HCT116 (cell line): ENCODE results near the gene CCDC38. TPM values are rescaled to one million over a fixed set of nuclear protein-coding genes. Genes with fewer than 3 reads are reported as not detected.

Experiments
- ATAC-seq: fragments of 200-7000 bp; cut with Tn5 transposase; 2 replicates; pipeline ENCODE4 v1.9.1; 2020; ENCODE audit warnings: mild to moderate bottlenecking, moderate library complexity
- BruUV-seq: library from RNA; stranded (reverse); fragments of 400-500 nt; replicated peaks from 2 replicates; lab custom pipeline; 2021; lab: Mats Ljungman, UMichigan
- CTCF ChIA-PET: fragments of 300-600 bp; sonication (Branson Sonifier 250); formaldehyde crosslinking; loops from one replicate; lab custom pipeline; 2021; ENCODE audit warnings: antibody characterized with exemption; lab: Charles Lee
- POLR2A ChIA-PET: fragments of 300-600, 350-600 bp; sonication (Branson Sonifier 250); formaldehyde crosslinking; loops from one replicate; lab custom pipeline; 2021; ENCODE audit warnings: antibody characterized with exemption; lab: Charles Lee
- RAD21 ChIA-PET, 2 experiments: fragments of 300-600 bp; sonication (Branson Sonifier 250); formaldehyde crosslinking; loops; one replicate each; lab custom pipeline; 2023; ENCODE audit warnings: low total read pairs in 2 of 2; ENCODE audit not compliant: uncharacterized antibody in 2 of 2, unreplicated experiment in 2 of 2, low non-redundant PET in 1 of 2; lab: Charles Lee
- DNase-seq: peaks from one replicate; pipeline ENCODE4 v3.0.0-alpha.2; 2010; ENCODE audit warnings: low read depth, low spot score
- H2AFZ ChIP-seq: fragments of 200-600 bp; shearing (Covaris generic), sonication (generic); 2 replicates; pipeline ENCODE4 v1.6.1; 2017; ENCODE audit warnings: low read depth, mixed run types, mixed read lengths, antibody characterized with exemption, low read length; ENCODE audit not compliant: poor library complexity, severe bottlenecking
- H3K27ac ChIP-seq: 2 replicates; pipeline ENCODE4 v1.5.1; 2012; ENCODE audit warnings: low read depth, low read length
- H3K27me3 ChIP-seq: fragments of 200-600 bp; sonication (generic); 2 replicates; pipeline ENCODE4 v1.6.1; 2016; ENCODE audit warnings: mixed run types, low read length, mixed read lengths; ENCODE audit not compliant: insufficient read depth
- H3K36me3 ChIP-seq, 2 experiments: fragments of 200-500 bp in 1 of 2; fragments of 200-600 bp in 1 of 2; sonication (Bioruptor generic) in 1 of 2; sonication (generic) in 1 of 2; 2 replicates each; pipeline versions ENCODE4 v1.5.1 to v1.6.1; 2014 to 2016; ENCODE audit warnings: low read length in 2 of 2, inconsistent platforms in 1 of 2, mixed read lengths in 1 of 2, mixed run types in 1 of 2; ENCODE audit not compliant: insufficient read depth in 2 of 2, control insufficient read depth in 1 of 2
- H3K4me1 ChIP-seq, 2 experiments: fragments of 200-600 bp in 1 of 2; sonication (generic) in 1 of 2; 2 replicates each; pipeline versions ENCODE4 v1.5.1 to v1.6.1; 2012 to 2017; ENCODE audit warnings: low read length in 2 of 2, inconsistent platforms in 1 of 2, mild to moderate bottlenecking in 1 of 2, mixed read lengths in 1 of 2, mixed run types in 1 of 2, moderate library complexity in 1 of 2; ENCODE audit not compliant: insufficient read depth in 2 of 2, control insufficient read depth in 1 of 2
- H3K4me2 ChIP-seq: fragments of 200-600 bp; sonication (generic); 2 replicates; pipeline ENCODE4 v1.6.1; 2017; ENCODE audit warnings: mixed run types, low read length, mixed read lengths
- H3K4me3 ChIP-seq, 2 experiments: fragments of 200-600 bp in 1 of 2; sonication (generic) in 1 of 2; replicated peaks in 1 of 2; 2 replicates each; pipeline ENCODE4 v1.5.1; 2011 to 2016; ENCODE audit warnings: low read length in 2 of 2, control low read depth in 1 of 2, low read depth in 1 of 2, mild to moderate bottlenecking in 1 of 2, mixed read lengths in 1 of 2, mixed run types in 1 of 2
- H3K79me2 ChIP-seq: fragments of 200-600 bp; sonication (generic); 2 replicates; pipeline ENCODE4 v1.6.1; 2017; ENCODE audit warnings: mild to moderate bottlenecking, mixed run types, low read length, moderate library complexity, mixed read lengths; ENCODE audit not compliant: insufficient read depth
- H3K9ac ChIP-seq: fragments of 200-600 bp; sonication (generic); 2 replicates; pipeline ENCODE4 v1.6.1; 2016; ENCODE audit warnings: low read length, mixed read lengths
- H3K9me2 ChIP-seq: fragments of 200-600 bp; sonication (generic), shearing (Covaris generic); 2 replicates; pipeline ENCODE4 v1.6.1; 2017; ENCODE audit warnings: mixed run types, mild to moderate bottlenecking, moderate library complexity; ENCODE audit not compliant: insufficient read depth
- H3K9me3 ChIP-seq, 2 experiments: fragments of 200-500 bp in 1 of 2; fragments of 200-600 bp in 1 of 2; sonication (Bioruptor generic) in 1 of 2; sonication (generic) in 1 of 2; 2 replicates each; pipeline ENCODE4 v1.6.1; 2014 to 2017; ENCODE audit warnings: low read length in 2 of 2, mixed read lengths in 2 of 2, inconsistent platforms in 1 of 2, low read depth in 1 of 2, mild to moderate bottlenecking in 1 of 2, mixed run types in 1 of 2, moderate library complexity in 1 of 2; ENCODE audit not compliant: control insufficient read depth in 1 of 2, insufficient read depth in 1 of 2
- H4K20me1 ChIP-seq: fragments of 200-600 bp; sonication (generic), shearing (Covaris generic); 2 replicates; pipeline ENCODE4 v1.6.1; 2017; ENCODE audit warnings: mixed run types, mild to moderate bottlenecking, moderate library complexity; ENCODE audit not compliant: insufficient read depth
- ATF3 ChIP-seq: IDR thresholded peaks from 2 replicates; pipeline ENCODE4 v1.6.1; 2012
- CBX3 ChIP-seq: IDR thresholded peaks from 2 replicates; pipeline ENCODE4 v1.6.1; 2012; ENCODE audit warnings: low read depth
- EZH2phosphoT487 ChIP-seq: fragments of 200-600 bp; IDR thresholded peaks from 2 replicates; pipeline ENCODE4 v1.6.1; 2018; ENCODE audit warnings: antibody characterized with exemption, borderline replicate concordance
- FOSL1 ChIP-seq: IDR thresholded peaks from 2 replicates; pipeline ENCODE4 v1.6.1; 2012; ENCODE audit warnings: low read depth
- MAX ChIP-seq: IDR thresholded peaks from 2 replicates; pipeline ENCODE4 v1.6.1; 2012
- POLR2A ChIP-seq: IDR thresholded peaks from 2 replicates; pipeline ENCODE4 v1.7.0; 2011; ENCODE audit warnings: borderline replicate concordance; ENCODE audit not compliant: insufficient read depth, insufficient read length; ENCODE audit errors: extremely low read depth
- POLR2AphosphoS5 ChIP-seq: IDR thresholded peaks from 2 replicates; pipeline ENCODE4 v1.6.1; 2011; ENCODE audit warnings: mild to moderate bottlenecking, low read depth, low read length, moderate library complexity
- RAD21 ChIP-seq: IDR thresholded peaks from 2 replicates; pipeline ENCODE4 v1.6.1; 2012; ENCODE audit warnings: low read depth, mild to moderate bottlenecking
- SP1 ChIP-seq: IDR thresholded peaks from 2 replicates; pipeline ENCODE4 v1.6.1; 2012; ENCODE audit warnings: low read depth
- SRF ChIP-seq: IDR thresholded peaks from 2 replicates; pipeline ENCODE4 v1.6.1; 2012; ENCODE audit warnings: low read depth
- TCF7L2 ChIP-seq: IDR thresholded peaks from 2 replicates; pipeline ENCODE4 v1.7.0; 2011; ENCODE audit warnings: borderline replicate concordance, inconsistent platforms; ENCODE audit not compliant: insufficient read depth, insufficient read length; ENCODE audit errors: extremely low read depth
- YY1 ChIP-seq: IDR thresholded peaks from 2 replicates; pipeline ENCODE4 v1.6.1; 2011; ENCODE audit warnings: low read length, low read depth, moderate library complexity, mild to moderate bottlenecking; ENCODE audit not compliant: insufficient replicate concordance; ENCODE audit errors: extremely low read depth
- intact Hi-C: fragments of 100-400 bp; cut with micrococcal nuclease; formaldehyde crosslinking; loops from 2 replicates; pipeline ENCODE4 v1.10.0; 2022
- total RNA-seq: library from RNA; stranded (reverse); gene quantifications from one replicate; pipeline ENCODE4 v1.2.1, GENCODE V29; 2021; ENCODE audit not compliant: unreplicated experiment
- TF ChIP-seq, protein P1 (sequence below), 3 experiments: fragments of 200-600 bp in 1 of 3; sonication (generic) in 1 of 3; IDR thresholded peaks in 2 of 3; conservative IDR thresholded peaks in 1 of 3; 2 replicates each; pipeline ENCODE4 v1.5.1; 2012 to 2017; ENCODE audit warnings: low read depth in 2 of 3, low read length in 2 of 3, antibody characterized with exemption in 1 of 3, borderline replicate concordance in 1 of 3, control low read depth in 1 of 3, mild to moderate bottlenecking in 1 of 3, mixed read lengths in 1 of 3, mixed run types in 1 of 3, moderate library complexity in 1 of 3; ENCODE audit not compliant: insufficient read depth in 1 of 3
- TF ChIP-seq, protein P2 (sequence below): IDR thresholded peaks from 2 replicates; pipeline ENCODE4 v1.6.1; 2012; ENCODE audit warnings: low read depth

Gene CCDC38
- total RNA-seq, 1 experiment from 2014 or later: 0.27 TPM

DNA sequence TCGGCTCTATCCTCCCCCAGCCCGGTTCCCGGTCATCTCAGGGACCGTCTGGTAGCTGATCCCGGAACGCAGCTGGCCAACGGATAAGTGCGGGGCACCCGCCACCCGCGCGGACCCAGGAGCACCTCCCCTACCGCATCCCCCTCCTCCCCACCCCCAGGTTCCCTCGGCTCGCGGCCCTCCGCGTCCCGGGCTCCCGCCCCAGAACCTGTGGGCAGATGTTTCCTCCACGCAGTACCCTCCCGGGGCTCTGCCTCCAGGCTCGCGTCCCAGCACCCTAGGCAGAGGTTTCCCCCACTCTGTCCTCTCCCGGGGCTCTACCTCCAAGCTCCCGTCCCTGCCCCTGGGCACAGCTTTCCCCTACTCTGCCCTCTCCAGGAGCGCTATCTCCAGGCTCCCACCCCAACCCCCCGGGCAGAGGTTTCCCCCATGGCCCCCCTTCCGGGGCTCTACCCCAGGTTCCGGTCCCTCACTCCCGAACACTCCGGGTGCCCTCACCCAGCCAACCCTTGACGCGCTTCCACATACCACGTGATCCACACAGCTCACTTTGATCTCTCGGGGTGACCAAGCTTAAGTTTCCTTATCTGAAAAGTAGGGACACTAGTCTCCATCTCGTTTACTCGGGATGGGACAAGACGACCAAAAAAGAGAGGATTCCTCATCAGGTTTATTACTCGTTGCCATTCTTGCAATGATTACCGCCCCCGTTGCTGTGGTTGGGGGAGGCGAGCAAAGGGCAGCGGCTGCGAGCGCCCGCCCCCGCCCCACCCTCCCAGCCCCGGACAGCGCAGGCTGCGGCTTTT lies at the start of gene CCDC38 (continued):
- TF ChIP-seq MAX: peak; percentile 59; the same call in 1 of the 2 replicates
- TF ChIP-seq SRF: no peak
- TF ChIP-seq CBX3: 0 out of 2 replicates have a peak, but pooled peaks have one; percentile 11
- no peak for TF ChIP-seq ATF3
- peak; percentile 77 for TF ChIP-seq POLR2AphosphoS5
- TF ChIP-seq FOSL1: no peak

GRCh38 chr12:95990136-95990535 lies 47.7 kb upstream of the CCDC38 start:
- ChIA-PET POLR2A (no interaction called here), CTCF (interaction anchor here (1.7 kb wide), 1 partner anchor 8 kb away, joined by 6 read pairs; no protein-coding TSS in a partner anchor), RAD21 (no interaction called here)
- Histone ChIP-seq H3K27ac (no peak overlapping the region), H3K27me3 (no peaks in the 10 kb centered on the region), H3K4me3 (no peak overlapping the region), H2AFZ (no peak overlapping the region), H3K36me3 (no peaks in the 10 kb centered on the region; a peak in 1 of 4 replicates), H3K4me1 (no peaks in the 10 kb centered on the region), H3K4me2 (no peak overlapping the region), H3K79me2 (no peaks in the 10 kb centered on the region), H3K9me3 (no peaks in the 10 kb centered on the region), H3K9me2 (no peaks in the 10 kb centered on the region), H3K9ac (no peak overlapping the region), H4K20me1 (no peaks in the 10 kb centered on the region)
- BruUV-seq: no TSS peak
- intact Hi-C loops: no loop called here
- DNase-seq (no peak), ATAC-seq (no peak)
- TF ChIP-seq RAD21 (no peak), MAX (no peak), TCF7L2 (no peak), SP1 (no peak), FOSL1 (no peak), POLR2A (no peak), EZH2phosphoT487 (no peak), ATF3 (no peak), CBX3 (no peak), YY1 (no peak)
- TF ChIP-seq, protein P1, sequence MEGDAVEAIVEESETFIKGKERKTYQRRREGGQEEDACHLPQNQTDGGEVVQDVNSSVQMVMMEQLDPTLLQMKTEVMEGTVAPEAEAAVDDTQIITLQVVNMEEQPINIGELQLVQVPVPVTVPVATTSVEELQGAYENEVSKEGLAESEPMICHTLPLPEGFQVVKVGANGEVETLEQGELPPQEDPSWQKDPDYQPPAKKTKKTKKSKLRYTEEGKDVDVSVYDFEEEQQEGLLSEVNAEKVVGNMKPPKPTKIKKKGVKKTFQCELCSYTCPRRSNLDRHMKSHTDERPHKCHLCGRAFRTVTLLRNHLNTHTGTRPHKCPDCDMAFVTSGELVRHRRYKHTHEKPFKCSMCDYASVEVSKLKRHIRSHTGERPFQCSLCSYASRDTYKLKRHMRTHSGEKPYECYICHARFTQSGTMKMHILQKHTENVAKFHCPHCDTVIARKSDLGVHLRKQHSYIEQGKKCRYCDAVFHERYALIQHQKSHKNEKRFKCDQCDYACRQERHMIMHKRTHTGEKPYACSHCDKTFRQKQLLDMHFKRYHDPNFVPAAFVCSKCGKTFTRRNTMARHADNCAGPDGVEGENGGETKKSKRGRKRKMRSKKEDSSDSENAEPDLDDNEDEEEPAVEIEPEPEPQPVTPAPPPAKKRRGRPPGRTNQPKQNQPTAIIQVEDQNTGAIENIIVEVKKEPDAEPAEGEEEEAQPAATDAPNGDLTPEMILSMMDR (IDR thresholded peaks at IDR 0.05 in 2 of 3, conservative IDR thresholded peaks at IDR 0.05 in 1 of 3; ENCODE audit: borderline replicate concordance in 1 of 3, insufficient read depth in 1 of 3, low read depth in 2 of 3, low read length in 2 of 3): no peak
- TF ChIP-seq, protein P2, sequence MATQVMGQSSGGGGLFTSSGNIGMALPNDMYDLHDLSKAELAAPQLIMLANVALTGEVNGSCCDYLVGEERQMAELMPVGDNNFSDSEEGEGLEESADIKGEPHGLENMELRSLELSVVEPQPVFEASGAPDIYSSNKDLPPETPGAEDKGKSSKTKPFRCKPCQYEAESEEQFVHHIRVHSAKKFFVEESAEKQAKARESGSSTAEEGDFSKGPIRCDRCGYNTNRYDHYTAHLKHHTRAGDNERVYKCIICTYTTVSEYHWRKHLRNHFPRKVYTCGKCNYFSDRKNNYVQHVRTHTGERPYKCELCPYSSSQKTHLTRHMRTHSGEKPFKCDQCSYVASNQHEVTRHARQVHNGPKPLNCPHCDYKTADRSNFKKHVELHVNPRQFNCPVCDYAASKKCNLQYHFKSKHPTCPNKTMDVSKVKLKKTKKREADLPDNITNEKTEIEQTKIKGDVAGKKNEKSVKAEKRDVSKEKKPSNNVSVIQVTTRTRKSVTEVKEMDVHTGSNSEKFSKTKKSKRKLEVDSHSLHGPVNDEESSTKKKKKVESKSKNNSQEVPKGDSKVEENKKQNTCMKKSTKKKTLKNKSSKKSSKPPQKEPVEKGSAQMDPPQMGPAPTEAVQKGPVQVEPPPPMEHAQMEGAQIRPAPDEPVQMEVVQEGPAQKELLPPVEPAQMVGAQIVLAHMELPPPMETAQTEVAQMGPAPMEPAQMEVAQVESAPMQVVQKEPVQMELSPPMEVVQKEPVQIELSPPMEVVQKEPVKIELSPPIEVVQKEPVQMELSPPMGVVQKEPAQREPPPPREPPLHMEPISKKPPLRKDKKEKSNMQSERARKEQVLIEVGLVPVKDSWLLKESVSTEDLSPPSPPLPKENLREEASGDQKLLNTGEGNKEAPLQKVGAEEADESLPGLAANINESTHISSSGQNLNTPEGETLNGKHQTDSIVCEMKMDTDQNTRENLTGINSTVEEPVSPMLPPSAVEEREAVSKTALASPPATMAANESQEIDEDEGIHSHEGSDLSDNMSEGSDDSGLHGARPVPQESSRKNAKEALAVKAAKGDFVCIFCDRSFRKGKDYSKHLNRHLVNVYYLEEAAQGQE: no peak
